ENCODE measurements around the gene FIGNL2.

GRCh38 chr12:51822261-51822616, 26.3 kb downstream of the FIGNL2 start:
- TF ChIP-seq POLR2A (IDR thresholded peaks at IDR 0.05; ENCODE audit: low read length) (no peak), GATA1 (IDR thresholded peaks at IDR 0.05; ENCODE audit: low read depth, low read length) (no peak)

Measured in erythroblast (primary cell).